NCI-H510A (cell line): ENCODE results near the gene FGGY.
A peak's percentile ranks its signal among the peaks of the same experiment; 100 is the strongest.
"Not testable (repeated sequence)": the region's sequence is repeated elsewhere in the genome, so short reads cannot be mapped to it uniquely, and the experiment has no call there.

Experiments
- DNase-seq: peaks from one replicate; lab custom pipeline; 2025; lab: John Stamatoyannopoulos, UW

FGGY gene

DNA sequence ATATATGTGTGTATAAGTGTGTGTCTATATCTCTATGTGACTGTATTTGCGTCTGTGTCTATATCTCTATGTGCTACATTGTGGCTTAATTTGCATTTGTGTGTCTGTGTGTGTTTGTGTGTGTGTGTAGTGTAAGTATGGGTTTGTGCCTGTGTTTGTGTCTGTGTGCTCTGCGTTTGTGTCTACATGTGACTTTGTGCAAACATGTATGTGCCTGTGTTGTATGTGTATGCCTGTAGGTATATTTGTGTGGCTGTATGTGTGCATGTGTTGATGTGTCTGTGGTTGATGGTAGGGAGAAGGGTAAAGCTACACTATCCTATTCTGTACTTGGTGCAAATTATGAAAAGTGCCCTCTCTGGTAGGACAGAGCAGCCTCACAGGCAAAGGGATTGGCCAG, 7.3 kb upstream of the FGGY start:
- no peak for DNase-seq

DNA sequence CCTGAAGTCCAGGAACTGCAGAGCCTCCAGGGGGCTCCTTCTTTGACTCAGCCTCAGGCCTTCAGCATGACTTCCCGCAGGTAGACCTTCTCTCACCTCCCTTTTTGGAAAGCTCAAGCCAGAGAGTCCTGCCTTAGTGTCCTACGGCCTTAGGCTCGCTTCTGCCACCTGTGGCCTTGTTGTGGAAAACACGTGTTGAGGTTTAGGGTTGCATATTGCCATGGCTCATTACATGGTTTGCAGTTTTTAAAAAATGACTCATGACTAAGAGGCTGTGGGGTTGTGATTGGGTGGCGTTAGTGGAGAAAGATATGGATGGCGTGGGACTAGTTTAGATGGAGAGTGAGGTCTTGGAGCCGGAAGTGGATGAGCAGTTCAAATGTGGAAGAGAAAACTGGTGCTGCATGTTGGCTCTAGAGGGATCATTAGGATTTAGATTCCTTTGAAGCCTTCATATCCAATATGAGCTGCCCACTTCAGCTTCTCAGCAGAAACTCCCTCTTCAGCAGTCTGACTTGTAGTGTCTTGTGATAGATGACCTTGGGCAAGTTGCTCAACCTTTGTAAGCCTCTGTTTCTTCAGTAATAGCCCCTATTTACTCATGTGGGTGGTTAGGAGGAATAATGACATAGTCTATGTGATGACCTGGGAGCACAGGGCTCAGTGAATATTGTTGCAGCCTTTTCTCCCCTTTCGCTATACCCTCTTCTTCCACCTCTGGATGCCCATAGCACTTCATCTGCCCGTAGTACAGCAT, 6.5 kb upstream of the FGGY start:
- DNase-seq, result peak; percentile 37

DNA sequence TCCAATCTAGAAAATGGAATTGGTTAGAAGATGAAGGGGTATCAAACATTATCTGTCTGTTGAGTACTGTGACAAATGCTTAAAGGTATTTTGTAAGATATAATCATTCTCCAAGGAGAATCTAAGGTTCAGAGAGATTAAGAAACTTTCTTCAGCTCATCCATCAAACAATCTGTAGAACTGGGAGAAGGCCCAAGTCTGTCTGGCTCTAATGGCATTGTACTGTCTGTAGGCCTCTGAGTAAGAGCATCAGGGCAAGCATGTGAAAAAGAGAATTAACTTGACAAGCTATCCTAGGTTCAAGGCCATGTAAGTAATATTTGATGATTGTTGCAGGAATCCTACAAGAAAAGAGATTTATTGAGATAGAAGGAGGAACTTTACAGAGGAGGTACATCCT, 5.3 kb upstream of the FGGY start:
- DNase-seq, result no peak

DNA sequence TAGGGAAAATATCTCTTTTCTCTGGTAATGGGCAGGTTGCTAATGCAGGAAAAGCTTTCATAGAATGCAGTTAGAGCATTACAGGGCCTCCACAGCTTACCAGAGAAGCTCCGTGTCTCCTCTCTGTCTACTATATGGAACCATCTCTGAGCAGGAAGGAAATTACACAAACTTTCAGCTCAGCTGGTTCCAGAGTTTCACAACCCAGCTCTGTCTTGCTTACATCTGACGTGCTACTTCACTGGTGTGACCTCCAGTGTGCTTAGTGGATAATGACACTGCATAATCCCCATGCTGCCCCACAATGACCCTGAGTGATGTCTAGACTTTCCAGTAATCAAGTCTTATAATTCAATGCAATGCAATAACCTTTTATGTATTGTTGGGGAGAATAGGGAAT, 4.3 kb upstream of the FGGY start:
- DNase-seq, result no peak

DNA sequence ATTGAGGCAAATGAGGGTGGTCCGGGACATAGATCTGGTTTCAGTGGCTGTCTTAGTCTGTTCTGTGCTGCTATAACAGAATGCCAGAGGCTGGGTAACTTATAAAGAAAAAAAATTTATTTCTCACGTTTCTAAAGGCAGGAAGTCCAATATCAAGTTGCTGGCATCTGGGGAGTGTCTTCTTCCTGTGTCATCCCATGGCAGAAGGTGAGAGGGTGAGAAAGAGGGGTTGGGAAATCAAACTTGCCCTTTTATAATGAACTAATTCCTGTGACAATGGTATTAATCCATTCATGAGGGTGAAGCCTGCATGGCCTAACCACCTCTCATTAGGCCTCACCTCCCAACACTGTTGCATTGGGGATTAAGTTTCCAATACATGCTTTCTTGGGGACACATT, 3.7 kb upstream of the FGGY start:
- DNase-seq, result no peak

DNA sequence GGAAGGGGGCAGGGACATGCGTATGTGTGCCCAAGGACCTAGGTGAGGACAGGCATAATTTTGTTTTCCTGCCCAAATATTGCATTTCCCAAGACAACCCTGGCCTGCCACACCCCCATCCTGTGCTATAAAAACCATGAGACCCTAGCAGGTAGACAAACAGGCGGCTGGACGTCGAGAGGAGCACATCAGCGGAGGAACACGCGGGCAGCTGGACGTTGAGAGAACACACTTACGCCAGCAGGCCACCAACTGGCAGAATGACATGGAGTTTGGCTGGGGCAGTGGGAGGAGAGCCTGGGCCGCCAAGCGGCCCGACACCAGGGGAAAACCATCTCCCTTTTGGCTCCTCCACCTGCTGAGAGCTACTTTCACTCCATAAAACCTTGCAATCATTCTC, 3.0 kb upstream of the FGGY start:
- no peak for DNase-seq

DNA sequence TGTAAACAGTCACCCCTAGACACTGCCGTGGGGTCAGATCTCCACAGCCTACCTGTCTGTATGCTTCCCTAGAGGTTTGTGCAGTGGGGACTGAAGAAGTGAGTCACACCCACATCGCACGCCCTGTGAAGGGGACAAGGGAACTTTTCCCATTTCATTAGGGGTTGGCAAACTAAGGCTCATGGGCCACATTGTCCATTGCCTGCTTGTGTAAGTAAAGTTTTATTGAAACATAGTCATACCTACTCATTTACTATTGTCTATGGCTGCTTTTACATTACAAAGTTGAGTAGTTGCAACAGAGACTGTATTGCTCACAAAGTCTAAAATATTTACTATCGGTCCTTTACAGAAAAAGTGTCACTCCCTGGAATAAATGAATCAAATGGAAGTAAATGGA, 2.5 kb upstream of the FGGY start:
- DNase-seq, result no peak

DNA sequence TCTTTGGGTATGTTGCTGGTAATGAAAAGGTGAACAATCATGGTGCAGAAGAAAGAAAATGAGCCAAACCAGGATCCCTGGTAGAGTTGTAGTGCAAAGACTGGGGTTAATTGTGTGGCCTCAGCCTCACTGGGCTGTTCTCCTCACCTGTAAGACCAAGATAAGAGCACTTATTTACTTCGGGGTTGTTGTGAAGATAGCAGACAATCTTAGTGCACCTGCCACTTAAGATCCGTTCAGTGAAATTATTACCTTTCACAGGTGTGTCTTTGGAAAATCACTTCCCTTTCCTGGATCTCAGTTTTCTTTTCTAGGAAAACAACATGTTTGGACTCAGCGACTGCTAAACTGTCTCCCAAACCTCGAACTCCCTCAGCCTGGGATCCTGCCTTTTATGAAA, 1.3 kb upstream of the FGGY start:
- no peak for DNase-seq

DNA sequence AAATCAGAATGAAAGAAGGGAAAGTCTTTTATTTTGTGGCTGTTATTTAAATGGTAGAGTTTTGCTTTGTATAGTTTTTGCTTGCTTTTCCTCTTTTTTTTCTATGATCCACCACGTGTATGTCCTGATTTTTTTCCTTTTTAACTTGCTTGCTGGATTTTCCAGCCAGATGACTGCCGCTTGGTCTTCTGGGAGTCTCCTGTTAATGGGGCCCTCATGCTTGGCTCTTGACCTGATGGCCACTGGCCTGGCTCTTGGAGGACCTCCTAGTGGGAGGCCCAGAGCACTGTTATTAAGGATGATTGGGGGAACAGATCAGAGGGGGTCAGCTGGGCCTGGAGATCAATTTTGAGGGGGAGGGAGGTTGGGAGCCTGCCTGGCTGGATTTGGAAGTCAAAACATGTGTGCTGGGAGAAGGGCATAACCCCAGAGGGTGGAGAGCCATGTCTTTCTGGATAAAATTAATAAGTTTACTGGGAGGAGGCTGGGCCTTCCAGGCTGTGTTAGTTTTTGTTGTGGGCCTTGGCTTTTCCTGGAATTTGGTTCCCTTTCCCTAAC, 1.2 kb downstream of the FGGY start:
- DNase-seq, result no peak

DNA sequence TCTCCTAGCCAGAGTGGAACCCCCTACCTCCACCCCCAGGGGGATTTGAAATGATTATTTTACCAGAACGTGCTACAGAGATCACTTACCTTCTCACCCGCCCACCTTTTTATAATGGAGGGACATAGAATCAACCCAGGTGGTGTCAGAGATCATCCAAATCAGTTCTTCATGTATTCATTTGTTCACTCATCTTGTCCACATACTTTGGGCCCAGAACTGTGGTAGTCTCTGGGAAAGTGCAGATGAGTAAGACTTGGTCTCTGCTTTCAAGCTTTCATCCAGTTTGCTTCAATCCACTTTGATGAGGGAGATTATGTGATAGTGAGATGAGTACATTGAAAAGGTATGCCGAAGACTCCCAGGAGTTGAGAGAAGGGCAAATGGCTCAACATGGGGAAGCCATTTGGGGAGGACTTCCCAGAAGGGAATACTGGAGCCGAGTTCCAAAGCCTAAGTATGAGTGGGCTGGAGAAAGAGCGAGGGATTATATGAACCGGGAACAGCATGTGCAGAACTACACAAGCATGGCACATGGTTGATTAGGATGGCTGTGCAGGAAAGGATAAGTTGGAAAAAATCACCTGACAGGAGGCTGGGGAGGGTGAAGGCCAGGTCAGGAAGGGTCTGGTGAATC, 1.9 kb downstream of the FGGY start:
- no peak for DNase-seq

DNA sequence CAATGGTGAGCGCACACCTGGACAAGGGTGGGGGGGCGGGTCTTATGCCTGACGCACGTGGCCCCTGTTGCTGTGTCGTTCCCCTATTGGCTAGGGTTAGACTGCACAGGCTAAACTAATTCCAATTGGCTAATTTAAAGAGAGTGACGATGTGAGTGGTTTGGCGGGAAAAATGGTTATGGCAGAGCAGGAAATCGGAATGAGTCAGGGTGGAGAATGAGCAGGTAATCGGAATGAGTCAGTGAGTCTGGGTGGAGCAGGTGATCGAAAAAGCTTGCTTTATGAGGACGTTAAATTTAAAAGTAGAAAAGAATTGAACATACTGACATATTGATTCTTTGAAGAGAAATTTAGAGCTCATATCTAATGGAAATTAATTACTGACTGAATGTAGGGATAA, 2.8 kb downstream of the FGGY start:
- not testable (repeated sequence) for DNase-seq

DNA sequence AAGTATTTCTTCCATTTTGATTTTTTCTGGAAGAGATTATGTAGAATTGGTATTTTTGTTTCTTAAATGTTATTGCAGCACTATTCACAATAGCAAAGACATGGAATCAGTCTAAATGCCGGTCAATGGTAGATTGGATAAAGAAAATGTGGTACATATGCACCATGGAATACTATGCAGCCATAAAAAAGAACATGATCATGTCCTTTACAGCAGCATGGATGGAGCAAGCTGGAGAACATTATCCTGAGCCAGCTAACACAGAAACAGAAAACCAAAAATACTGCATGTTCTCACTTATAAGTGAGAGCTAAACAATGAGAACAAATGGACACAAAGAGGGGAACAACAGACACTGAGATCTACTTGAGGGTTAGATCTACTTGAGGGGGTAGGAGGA, 5.4 kb downstream of the FGGY start:
- no peak for DNase-seq

DNA sequence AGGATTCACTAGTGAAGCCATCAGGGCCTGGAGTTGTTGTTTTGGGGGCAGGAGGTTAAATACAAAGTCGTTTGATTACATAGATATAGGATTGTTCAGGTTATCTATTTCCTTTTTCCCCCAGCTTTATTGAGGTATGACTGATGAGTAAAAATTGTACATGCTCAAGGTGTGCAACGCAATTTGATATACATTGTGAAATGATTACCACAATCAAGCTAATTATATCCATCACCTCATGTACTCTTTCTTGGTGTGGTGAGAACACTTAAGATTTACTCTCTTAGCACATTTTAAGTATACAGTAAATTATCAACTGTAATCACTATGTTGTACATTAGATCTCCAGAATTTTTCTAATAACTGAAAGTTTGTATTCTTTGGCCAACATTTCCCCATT, 6.0 kb downstream of the FGGY start:
- DNase-seq, result no peak

DNA sequence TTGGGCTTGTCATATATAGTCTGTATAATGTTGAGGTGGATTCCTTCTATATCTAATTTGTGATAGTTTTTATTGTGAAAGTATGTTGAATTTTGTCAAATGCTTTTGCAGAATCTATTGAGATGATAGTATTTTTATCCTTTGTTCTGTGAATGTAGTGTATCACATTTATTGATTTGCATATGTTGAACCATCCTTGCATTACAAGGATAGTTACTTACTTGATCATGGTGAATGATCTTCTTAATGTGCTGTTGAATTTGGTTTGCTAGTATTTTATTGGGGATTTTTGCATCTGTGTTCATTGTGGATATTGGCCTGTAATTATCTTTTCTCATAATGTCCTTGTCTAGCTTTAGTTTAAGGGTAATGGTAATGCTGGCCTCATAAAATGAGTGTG, 8.3 kb downstream of the FGGY start:
- DNase-seq, result no peak

DNA sequence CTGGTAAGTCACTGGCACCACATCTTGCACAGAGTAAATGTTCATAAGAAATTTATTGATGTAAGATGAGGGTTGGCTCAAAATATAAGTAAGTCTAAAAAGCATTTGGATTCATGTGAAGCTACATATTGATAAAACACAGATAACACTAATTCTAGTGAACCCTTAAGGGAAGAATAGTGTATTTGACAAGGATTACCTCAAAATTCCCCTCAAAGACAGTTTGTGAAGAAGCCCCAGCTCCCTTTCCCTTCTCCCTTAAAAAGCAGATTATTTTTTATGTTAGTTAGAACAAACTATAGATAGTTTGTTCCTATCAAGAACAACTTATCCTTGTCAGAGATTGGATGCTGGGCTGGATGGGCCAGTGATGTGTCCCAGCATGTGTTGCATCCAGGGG, 10.7 kb downstream of the FGGY start:
- DNase-seq, result no peak

DNA sequence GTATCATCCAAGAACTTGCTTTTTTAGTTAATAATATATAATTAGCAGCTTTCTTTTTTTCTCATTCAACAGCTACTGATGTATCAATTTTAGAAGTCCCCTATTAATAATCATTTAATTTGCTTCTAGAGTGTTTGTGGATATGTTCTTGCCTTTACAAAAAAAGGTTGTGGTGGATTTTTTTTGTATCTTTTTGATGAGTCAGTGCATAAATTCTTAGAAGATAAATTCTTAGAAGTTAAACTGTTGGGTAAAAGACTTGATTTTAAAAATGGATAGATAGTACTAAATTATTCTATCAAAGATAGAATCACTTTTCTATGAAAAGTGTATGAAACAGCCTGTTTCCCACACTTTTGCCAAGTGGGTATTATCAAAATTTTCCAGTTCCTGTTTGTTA, 11.9 kb downstream of the FGGY start:
- DNase-seq, result no peak

DNA sequence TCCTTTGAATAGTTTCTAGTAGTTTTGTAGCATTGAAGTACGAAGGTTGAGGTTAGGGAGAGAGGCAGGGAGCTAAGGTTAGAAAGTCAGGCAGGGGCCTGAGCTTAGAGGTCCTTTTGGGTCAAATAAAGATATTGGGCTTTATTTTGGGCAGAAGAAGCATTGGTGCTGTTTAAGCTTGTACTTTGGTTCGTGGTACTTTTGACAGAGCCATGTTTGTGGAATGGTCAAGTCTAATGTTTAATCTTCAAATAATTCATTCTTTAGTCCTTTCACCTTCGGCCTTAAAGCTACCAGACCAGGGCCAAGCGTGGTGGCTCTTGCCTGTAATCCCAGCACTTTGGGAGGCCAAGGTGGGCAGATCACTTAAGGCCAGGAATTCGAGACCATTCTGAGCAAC, 12.5 kb downstream of the FGGY start:
- DNase-seq, result no peak

DNA sequence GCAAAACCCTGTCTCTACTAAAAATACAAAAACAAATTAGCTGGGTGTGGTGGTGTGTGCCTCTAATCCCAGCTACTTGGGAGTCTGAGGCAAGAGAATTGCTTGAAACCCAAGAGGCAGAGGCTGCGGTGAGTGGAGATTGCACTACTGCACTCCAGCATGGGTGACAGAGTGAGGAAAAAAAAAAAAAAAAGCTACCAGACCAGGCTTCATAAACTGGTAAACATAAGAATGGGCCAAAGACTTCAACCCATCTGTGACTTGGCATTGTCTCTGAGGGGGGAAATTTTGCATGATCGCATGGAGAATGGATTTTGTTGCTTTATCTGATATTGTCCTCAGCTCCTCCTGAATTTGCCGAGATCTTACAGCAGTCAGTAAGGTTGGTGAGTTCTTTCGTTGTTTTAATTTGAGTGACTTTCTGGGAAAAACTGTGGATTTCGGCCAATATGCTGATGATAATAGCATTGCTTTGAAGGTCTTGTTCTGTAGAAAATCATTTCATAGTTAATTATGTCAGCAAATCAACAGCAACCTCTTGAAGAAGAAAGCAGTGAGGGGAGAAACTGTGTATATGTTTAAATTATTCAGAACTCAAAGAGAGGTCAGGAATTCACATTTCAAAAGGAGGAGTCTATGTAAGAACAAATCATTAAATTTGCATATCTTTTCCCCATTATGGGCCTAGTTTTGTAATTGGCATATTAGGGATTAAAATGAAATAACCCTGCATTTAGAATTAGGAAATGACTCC, 13.1 kb downstream of the FGGY start:
- DNase-seq, result no peak

DNA sequence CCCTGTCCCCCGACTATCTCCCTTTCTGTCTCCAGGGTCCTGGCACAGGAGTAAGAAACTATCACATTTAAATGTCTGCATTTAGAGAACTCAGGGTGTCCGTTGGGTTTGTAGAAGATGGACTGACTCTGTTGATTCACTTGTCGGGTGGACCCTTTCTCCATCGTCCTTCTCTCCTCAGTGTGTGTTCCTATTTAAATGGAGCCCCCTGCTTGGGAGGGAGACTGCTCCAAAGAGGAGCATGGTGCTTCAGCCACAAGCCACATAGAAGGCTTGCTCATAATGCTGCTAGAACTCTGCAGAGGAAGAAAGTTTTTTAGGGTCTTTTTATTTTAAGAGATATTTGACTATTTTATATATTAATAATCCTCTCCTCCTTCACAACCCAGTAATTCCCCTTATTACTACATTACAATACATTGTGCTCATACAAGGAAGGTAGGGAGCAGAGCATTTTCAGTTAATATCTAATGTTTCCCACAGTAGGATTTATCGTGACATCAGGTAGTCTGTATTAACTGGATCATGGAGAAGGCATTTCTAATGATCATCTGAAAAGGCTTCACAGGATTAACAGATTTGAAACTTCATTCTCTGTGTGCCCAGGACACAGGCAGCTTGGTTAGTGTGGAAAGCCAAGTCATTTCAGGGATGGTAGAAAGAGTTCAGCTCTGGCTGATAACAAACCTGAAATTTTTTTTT, 13.8 kb downstream of the FGGY start:
- DNase-seq, result no peak

DNA sequence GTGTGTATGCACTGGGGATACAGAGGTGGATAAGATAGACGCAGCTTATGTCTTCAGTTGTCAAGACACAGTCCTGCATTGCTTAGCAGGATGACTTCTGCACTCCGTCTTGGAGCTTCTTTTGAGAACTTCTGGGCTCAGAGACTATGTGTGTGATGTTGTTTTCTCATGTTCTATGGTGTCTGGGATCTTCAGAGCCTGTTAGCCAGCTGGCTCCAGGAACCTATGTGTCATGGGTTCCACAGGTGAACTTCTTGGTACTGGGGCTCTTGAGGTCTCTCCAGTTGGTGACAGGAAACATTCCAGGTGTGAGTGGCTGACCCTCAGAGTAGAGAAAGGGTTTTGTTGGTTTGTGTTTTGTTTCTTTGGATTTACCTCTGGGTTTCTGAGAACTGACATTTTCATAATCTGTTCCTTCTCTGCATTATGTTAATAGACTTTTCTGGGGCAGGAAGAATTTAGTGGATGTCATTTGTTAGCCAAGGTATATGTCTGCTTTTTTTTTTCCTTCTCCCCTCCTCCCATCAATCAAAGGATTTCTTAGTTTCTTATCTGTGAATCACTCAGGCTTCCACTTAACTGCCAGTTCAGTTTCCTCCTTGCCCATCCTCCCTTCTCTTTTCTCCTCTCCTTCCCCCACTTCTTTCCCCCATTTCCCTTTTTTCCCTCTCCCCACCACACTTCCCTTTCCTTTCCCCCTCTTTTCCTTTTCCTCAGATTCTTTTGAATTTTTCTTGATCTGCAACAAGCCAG, 18.1 kb downstream of the FGGY start:
- DNase-seq, result no peak
